Neural progenitor cell (in vitro differentiated cells): ENCODE data around the gene LETMD1. TPM values are rescaled to one million over a fixed set of nuclear protein-coding genes. Genes with fewer than 3 reads are reported as not detected.

Experiments used
- DNase-seq: peaks from one replicate; pipeline ENCODE4 v3.0.0-alpha.2; 2016; ENCODE audit warnings: low spot score
- H2AFZ ChIP-seq: fragments of 200-600 bp; sonication (generic); replicated peaks from 2 replicates; pipeline ENCODE4 v1.6.1; 2016; ENCODE audit warnings: antibody characterized with exemption
- H3F3A ChIP-seq: fragments of 200-600 bp; sonication (generic); 2 replicates; pipeline ENCODE4 v1.6.1; 2016; ENCODE audit warnings: antibody characterized with exemption, low read depth
- H3K27ac ChIP-seq: fragments of 200-600 bp; sonication (generic); 2 replicates; pipeline ENCODE4 v1.5.1; 2016; ENCODE audit warnings: mild to moderate bottlenecking
- H3K27me3 ChIP-seq: fragments of 200-600 bp; sonication (generic); 2 replicates; pipeline ENCODE4 v1.6.1; 2016; ENCODE audit warnings: mild to moderate bottlenecking, moderate library complexity
- H3K36me3 ChIP-seq: fragments of 200-600 bp; sonication (generic); 2 replicates; pipeline ENCODE4 v1.5.1; 2016
- H3K4me1 ChIP-seq: fragments of 200-600 bp; sonication (generic); 2 replicates; pipeline ENCODE4 v1.6.1; 2016; ENCODE audit warnings: mixed run types
- H3K4me2 ChIP-seq: fragments of 200-600 bp; sonication (generic); 2 replicates; pipeline ENCODE4 v1.6.1; 2016
- H3K4me3 ChIP-seq: fragments of 200-600 bp; sonication (generic); 2 replicates; pipeline ENCODE4 v1.5.1; 2016
- H3K79me2 ChIP-seq: fragments of 200-600 bp; sonication (generic); 2 replicates; pipeline ENCODE4 v1.6.1; 2016; ENCODE audit warnings: low read depth
- H3K9ac ChIP-seq: fragments of 200-600 bp; sonication (generic); 2 replicates; pipeline ENCODE4 v1.6.1; 2016
- H3K9me3 ChIP-seq: fragments of 200-600 bp; sonication (generic); 2 replicates; pipeline ENCODE4 v1.5.1; 2016; ENCODE audit warnings: low read depth
- H4K20me1 ChIP-seq: fragments of 200-600 bp; sonication (generic); 2 replicates; pipeline ENCODE4 v1.6.1; 2016; ENCODE audit warnings: low read depth
- H3K27ac Mint-ChIP-seq: 3 replicates; pipeline ENCODE4 v1.8.0; 2021; ENCODE audit warnings: mixed read lengths
- H3K27me3 Mint-ChIP-seq: 2 replicates; pipeline ENCODE4 v1.8.0; 2022; ENCODE audit warnings: low read depth, mild to moderate bottlenecking, inconsistent platforms, moderate library complexity, mixed read lengths; ENCODE audit not compliant: insufficient read depth
- H3K36me3 Mint-ChIP-seq: 3 replicates; pipeline ENCODE4 v1.8.0; 2021; ENCODE audit warnings: mixed read lengths
- H3K4me1 Mint-ChIP-seq: 3 replicates; pipeline ENCODE4 v1.8.0; 2021; ENCODE audit warnings: mixed read lengths
- H3K4me3 Mint-ChIP-seq: 3 replicates; pipeline ENCODE4 v1.8.0; 2021; ENCODE audit warnings: mild to moderate bottlenecking, moderate library complexity, mixed read lengths
- H3K9me3 Mint-ChIP-seq: 3 replicates; pipeline ENCODE4 v1.8.0; 2020; ENCODE audit warnings: mixed read lengths
- EZH2 ChIP-seq: fragments of 200-600 bp; sonication (generic); IDR thresholded peaks from 2 replicates; pipeline ENCODE4 v1.6.1; 2017; ENCODE audit warnings: antibody characterized with exemption, mild to moderate bottlenecking, moderate library complexity
- EZH2phosphoT487 ChIP-seq: fragments of 200-600 bp; sonication (generic); IDR thresholded peaks from 2 replicates; pipeline ENCODE4 v1.6.1; 2017; ENCODE audit warnings: antibody characterized with exemption
- total RNA-seq: library from RNA; depleted of rRNA; stranded (reverse); fragments of >200 nt; gene quantifications from 2 replicates; pipeline ENCODE4 v1.2.3, GENCODE V29; 2015; ENCODE audit warnings: low replicate concordance
- TF ChIP-seq, protein P1 (sequence below): fragments of 200-600 bp; sonication (generic); IDR thresholded peaks from 2 replicates; pipeline ENCODE4 v1.5.1; 2017; ENCODE audit warnings: antibody characterized with exemption, mild to moderate bottlenecking

Gene LETMD1
- total RNA-seq, 1 donor from 2014 or later, result 40.9 TPM

GRCh38 chr12:51081421-51081820 is 33.3 kb downstream of the LETMD1 start:
- Histone ChIP-seq H3K9ac (peak overlapping the region; percentile 89), H3K4me1 (peaks cover 10% of the 10 kb centered on the region), H3K27me3 (no peaks in the 10 kb centered on the region), H3K9me3 (no peaks in the 10 kb centered on the region), H4K20me1 (peaks cover 51% of the 10 kb centered on the region), H3K4me2 (peak overlapping the region; percentile 91), H3K36me3 (no peaks in the 10 kb centered on the region), H2AFZ (no peak overlapping the region), H3K4me3 (peak overlapping the region; percentile 96), H3K27ac (no peak overlapping the region), H3K79me2 (peaks cover 64% of the 10 kb centered on the region), H3F3A (peaks cover 32% of the 10 kb centered on the region)
- TF ChIP-seq EZH2 (no peak), EZH2phosphoT487 (no peak)
- TF ChIP-seq, protein P1, sequence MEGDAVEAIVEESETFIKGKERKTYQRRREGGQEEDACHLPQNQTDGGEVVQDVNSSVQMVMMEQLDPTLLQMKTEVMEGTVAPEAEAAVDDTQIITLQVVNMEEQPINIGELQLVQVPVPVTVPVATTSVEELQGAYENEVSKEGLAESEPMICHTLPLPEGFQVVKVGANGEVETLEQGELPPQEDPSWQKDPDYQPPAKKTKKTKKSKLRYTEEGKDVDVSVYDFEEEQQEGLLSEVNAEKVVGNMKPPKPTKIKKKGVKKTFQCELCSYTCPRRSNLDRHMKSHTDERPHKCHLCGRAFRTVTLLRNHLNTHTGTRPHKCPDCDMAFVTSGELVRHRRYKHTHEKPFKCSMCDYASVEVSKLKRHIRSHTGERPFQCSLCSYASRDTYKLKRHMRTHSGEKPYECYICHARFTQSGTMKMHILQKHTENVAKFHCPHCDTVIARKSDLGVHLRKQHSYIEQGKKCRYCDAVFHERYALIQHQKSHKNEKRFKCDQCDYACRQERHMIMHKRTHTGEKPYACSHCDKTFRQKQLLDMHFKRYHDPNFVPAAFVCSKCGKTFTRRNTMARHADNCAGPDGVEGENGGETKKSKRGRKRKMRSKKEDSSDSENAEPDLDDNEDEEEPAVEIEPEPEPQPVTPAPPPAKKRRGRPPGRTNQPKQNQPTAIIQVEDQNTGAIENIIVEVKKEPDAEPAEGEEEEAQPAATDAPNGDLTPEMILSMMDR, result no peak
- Mint-ChIP-seq H3K4me3 (peak overlapping the region; percentile 99), H3K27ac (no peak overlapping the region), H3K27me3 (peaks cover 3% of the 10 kb centered on the region), H3K9me3 (no peaks in the 10 kb centered on the region), H3K36me3 (peaks cover 7% of the 10 kb centered on the region), H3K4me1 (peaks cover 33% of the 10 kb centered on the region)
- no peak for DNase-seq

DNA sequence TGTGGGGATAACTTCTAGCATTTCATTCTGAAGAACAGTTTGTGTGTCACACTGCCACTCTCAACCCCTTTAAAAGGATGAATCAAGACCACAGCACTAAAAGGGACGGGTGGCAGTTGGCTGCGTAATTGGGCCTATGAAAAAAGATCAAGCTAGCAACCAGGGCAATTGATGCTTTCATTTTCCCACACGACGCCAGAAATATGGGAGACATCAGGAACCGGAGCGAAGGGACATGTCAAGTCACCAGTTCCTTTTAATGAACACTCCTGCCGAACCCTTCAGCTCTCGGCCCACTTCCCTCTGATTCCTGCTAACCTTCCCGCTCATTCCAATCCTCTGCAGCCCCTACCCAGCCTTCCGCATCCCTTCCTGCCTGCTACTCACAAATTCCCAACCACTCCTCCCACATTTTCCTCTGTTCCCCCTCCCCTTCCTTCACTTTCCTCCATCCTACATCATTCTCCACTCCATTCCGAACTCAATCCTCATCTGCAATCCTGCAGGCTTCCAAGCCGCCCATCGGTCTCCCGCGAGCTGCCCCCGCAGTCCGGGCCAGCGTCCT is 34.5 kb downstream of the LETMD1 start:
- Histone ChIP-seq H4K20me1 (peaks cover 38% of the 10 kb centered on the region), H3K27me3 (no peaks in the 10 kb centered on the region), H3K4me3 (peak overlapping the region; percentile 96), H3K79me2 (peaks cover 52% of the 10 kb centered on the region), H3K9ac (peak overlapping the region; percentile 89), H3F3A (peaks cover 32% of the 10 kb centered on the region), H3K4me2 (peak overlapping the region; percentile 91), H3K9me3 (no peaks in the 10 kb centered on the region), H3K36me3 (no peaks in the 10 kb centered on the region), H2AFZ (peak overlapping the region; percentile 77), H3K4me1 (peaks cover 10% of the 10 kb centered on the region), H3K27ac (peak overlapping the region; percentile 94)
- Mint-ChIP-seq H3K27me3 (peaks cover 3% of the 10 kb centered on the region), H3K4me1 (peaks cover 33% of the 10 kb centered on the region), H3K36me3 (peaks cover 7% of the 10 kb centered on the region), H3K27ac (peak overlapping the region; percentile 89), H3K4me3 (peak overlapping the region; percentile 99), H3K9me3 (no peaks in the 10 kb centered on the region)
- DNase-seq, result no peak
- TF ChIP-seq, protein P1, result no peak
- TF ChIP-seq EZH2phosphoT487 (no peak), EZH2 (no peak)

DNA sequence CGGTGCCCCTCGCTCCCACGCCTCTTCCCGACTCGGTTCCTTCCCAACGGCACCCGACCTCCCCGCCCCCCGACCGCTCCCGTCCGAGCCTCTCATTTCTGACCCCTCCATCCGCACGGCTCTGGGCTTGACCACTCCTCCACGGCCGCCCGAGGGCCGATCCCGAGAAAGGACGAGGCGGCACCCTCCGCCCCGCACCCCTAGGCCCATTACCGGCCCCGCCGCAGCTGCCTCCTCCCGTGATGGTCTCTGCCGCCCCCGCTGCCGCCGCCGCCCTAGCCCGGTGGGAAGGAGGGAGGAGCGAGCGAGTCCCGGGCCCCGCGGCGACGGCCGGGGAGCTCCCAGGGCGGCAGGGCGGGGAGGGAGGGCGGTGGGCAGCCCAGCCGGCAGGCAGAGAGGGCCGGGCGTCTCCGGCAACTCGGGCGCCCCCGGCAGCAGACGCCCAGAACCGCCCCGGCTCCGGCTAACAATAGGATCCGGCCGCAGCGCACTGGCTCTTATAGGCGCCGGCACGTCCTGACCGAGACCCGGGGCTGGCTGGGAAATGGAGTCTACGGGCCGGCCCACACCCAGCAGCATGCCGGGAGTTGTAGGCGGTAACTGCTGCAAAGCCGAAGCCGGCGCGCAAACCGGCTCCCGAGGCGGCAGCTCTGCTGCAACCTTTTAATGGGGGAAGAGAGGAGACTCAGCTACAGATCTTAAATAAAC is 35.2 kb downstream of the LETMD1 start, which contains the start of gene CSRNP2:
Gene CSRNP2 (minus strand): TSS at position 471 of the 708 bp plus-strand sequence. CDS start 7,035 bp downstream, outside the sequence.
- TF ChIP-seq EZH2phosphoT487 (no peak), EZH2 (no peak)
- TF ChIP-seq, protein P1, result peak; percentile 33
- Mint-ChIP-seq H3K27ac (peak within 1 kb of the TSS; percentile 93), H3K9me3 (no peaks in the 10 kb centered on the region), H3K4me3 (peak within 1 kb of the TSS; percentile 99), H3K4me1 (peaks cover 29% of the 10 kb centered on the region), H3K27me3 (peaks cover 3% of the 10 kb centered on the region), H3K36me3 (peaks cover 7% of the 10 kb centered on the region)
- peak within 1 kb of the TSS; percentile 94 for H3K27ac ChIP-seq
- no peaks in the 10 kb centered on the region for H3K27me3 ChIP-seq
- no peaks in the 10 kb centered on the region for H3K36me3 ChIP-seq
- peaks cover 10% of the 10 kb centered on the region for H3K4me1 ChIP-seq
- no peaks in the 10 kb centered on the region for H3K9me3 ChIP-seq
- H3K9ac ChIP-seq, result peak within 1 kb of the TSS; percentile 89
- peaks cover 32% of the 10 kb centered on the region for H4K20me1 ChIP-seq
- peak within 1 kb of the TSS; percentile 93 for H2AFZ ChIP-seq
- H3F3A ChIP-seq, result peaks cover 32% of the 10 kb centered on the region
- H3K4me3 ChIP-seq, result peak within 1 kb of the TSS; percentile 96
- peak within 1 kb of the TSS; percentile 91 for H3K4me2 ChIP-seq
- peak; percentile 99 for DNase-seq
- H3K79me2 ChIP-seq, result peaks cover 45% of the 10 kb centered on the region
